ENCODE measurements around the gene OR52J3. TPM values are rescaled to one million over a fixed set of nuclear protein-coding genes. Genes with fewer than 3 reads are reported as not detected.

The OR52J3 gene
- total RNA-seq, 1 experiment from 2014 or later: not detected

DNA sequence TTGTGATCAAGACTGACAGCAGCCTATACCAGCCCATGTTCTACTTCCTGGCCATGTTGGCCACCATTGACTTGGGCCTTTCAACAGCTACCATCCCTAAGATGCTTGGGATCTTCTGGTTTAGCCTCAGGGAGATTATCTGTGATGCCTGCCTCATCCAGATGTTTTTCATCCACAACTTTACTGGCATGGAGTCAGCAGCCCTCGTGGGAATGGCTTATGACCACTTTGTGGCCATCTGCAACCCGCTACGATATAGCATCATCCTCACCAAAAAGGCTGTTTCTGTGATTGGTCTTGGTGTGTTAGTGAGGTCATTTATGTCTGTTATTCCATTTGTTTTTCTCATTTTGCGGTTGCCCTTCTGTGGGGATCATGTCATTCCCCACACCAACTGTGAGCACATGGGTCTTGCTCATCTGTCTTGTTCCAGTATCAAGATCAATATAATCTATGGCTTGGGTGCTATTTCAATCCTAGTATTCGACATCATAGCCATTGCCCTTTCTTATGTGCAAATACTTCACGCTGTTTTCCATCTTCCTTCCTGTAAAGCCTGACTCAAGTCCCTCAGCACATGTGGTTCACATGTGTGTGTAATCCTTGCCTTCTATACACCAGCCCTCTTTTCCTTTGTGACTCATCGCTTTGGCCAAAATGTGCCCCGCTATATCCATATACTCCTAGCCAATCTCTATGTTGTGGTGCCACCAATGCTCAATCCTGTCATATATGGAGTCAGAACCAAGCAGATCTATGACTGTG, 46.7 kb downstream of the OR52J3 start:
- H3K9me2 ChIP-seq (ENCODE audit: insufficient read depth): no peaks in the 10 kb centered on the region
- H3K36me3 ChIP-seq (ENCODE audit: control insufficient read depth in 1 of 2, insufficient read depth in 2 of 2, low read length in 2 of 2): no peaks in the 10 kb centered on the region
- H3K27me3 ChIP-seq (ENCODE audit: insufficient read depth, low read length): peaks cover 75% of the 10 kb centered on the region
- H2AFZ ChIP-seq (ENCODE audit: low read depth, low read length, poor library complexity, severe bottlenecking): no peak overlapping the region
- TF ChIP-seq, protein P1, sequence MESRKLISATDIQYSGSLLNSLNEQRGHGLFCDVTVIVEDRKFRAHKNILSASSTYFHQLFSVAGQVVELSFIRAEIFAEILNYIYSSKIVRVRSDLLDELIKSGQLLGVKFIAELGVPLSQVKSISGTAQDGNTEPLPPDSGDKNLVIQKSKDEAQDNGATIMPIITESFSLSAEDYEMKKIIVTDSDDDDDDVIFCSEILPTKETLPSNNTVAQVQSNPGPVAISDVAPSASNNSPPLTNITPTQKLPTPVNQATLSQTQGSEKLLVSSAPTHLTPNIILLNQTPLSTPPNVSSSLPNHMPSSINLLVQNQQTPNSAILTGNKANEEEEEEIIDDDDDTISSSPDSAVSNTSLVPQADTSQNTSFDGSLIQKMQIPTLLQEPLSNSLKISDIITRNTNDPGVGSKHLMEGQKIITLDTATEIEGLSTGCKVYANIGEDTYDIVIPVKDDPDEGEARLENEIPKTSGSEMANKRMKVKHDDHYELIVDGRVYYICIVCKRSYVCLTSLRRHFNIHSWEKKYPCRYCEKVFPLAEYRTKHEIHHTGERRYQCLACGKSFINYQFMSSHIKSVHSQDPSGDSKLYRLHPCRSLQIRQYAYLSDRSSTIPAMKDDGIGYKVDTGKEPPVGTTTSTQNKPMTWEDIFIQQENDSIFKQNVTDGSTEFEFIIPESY (IDR thresholded peaks at IDR 0.05; ENCODE audit: extremely low read depth, insufficient replicate concordance, low read length): no peak
- no peak for TF ChIP-seq ZNF274 (IDR thresholded peaks at IDR 0.05; ENCODE audit: low read depth, low read length)
- TF ChIP-seq EZH2phosphoT487 (IDR thresholded peaks at IDR 0.05; ENCODE audit: borderline replicate concordance): no peak
- no peak for TF ChIP-seq FOSL1 (IDR thresholded peaks at IDR 0.05; ENCODE audit: low read depth)
- TF ChIP-seq CBX3 (IDR thresholded peaks at IDR 0.05; ENCODE audit: low read depth): no peak
- TF ChIP-seq EZH2 (IDR thresholded peaks at IDR 0.05): no peak
- no peak for TF ChIP-seq ZFX (IDR thresholded peaks at IDR 0.05)
- no peak for TF ChIP-seq JUND (IDR thresholded peaks at IDR 0.05)
- ChIA-PET RAD21 (ENCODE audit: low non-redundant PET in 1 of 2, low total read pairs in 2 of 2, uncharacterized antibody in 2 of 2, unreplicated experiment in 2 of 2) (no interaction called here), CTCF (no interaction called here), POLR2A (no interaction called here)
- no peaks in the 10 kb centered on the region for H3K4me1 ChIP-seq (ENCODE audit: control insufficient read depth in 1 of 2, insufficient read depth in 2 of 2, low read length in 2 of 2)
- H3K27ac ChIP-seq (ENCODE audit: low read depth, low read length): no peak overlapping the region
- no peaks in the 10 kb centered on the region for H3K79me2 ChIP-seq (ENCODE audit: insufficient read depth, low read length)
- DNase-seq (ENCODE audit: low read depth, low spot score) (no peak), ATAC-seq (no peak)
- no peaks in the 10 kb centered on the region for H4K20me1 ChIP-seq (ENCODE audit: insufficient read depth)
- intact Hi-C loops (cut with micrococcal nuclease): no loop called here
- BruUV-seq (replicated peaks): no TSS peak
- no peak overlapping the region for H3K4me2 ChIP-seq (ENCODE audit: low read length)
- H3K9me3 ChIP-seq (ENCODE audit: control insufficient read depth in 1 of 2, insufficient read depth in 1 of 2, low read depth in 1 of 2, low read length in 2 of 2): no peaks in the 10 kb centered on the region
- H3K4me3 ChIP-seq (replicated peaks in 1 of 2; ENCODE audit: low read depth in 1 of 2, low read length in 2 of 2): no peak overlapping the region
- H3K9ac ChIP-seq (ENCODE audit: low read length): no peak overlapping the region

DNA sequence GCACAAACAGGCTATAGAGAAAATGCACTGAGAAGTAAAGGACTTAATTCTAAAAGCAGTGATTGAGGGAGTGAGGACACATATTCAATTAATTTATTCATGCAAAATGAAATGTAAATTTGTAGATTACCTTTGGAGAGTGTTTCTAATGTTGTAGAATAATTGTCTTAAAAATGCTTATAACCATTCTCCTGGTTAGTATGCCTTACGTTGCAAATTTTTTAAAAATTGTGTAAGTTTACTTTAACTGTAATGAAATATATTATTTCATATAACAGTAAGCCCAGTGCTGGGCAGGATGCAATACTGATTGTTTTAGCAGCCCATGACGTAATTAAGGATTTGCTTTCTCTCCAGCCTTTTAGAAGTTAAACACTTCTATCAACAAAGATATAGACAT, 49.7 kb downstream of the OR52J3 start:
- no TSS peak for BruUV-seq (replicated peaks)
- H3K9ac ChIP-seq (ENCODE audit: low read length): no peak overlapping the region
- H3K79me2 ChIP-seq (ENCODE audit: insufficient read depth, low read length): no peaks in the 10 kb centered on the region
- H3K4me1 ChIP-seq (ENCODE audit: control insufficient read depth in 1 of 2, insufficient read depth in 2 of 2, low read length in 2 of 2): no peaks in the 10 kb centered on the region
- H3K4me3 ChIP-seq (replicated peaks in 1 of 2; ENCODE audit: low read depth in 1 of 2, low read length in 2 of 2): no peak overlapping the region
- H3K36me3 ChIP-seq (ENCODE audit: control insufficient read depth in 1 of 2, insufficient read depth in 2 of 2, low read length in 2 of 2): no peaks in the 10 kb centered on the region
- no peaks in the 10 kb centered on the region for H3K9me3 ChIP-seq (ENCODE audit: control insufficient read depth in 1 of 2, insufficient read depth in 1 of 2, low read depth in 1 of 2, low read length in 2 of 2)
- H2AFZ ChIP-seq (ENCODE audit: low read depth, low read length, poor library complexity, severe bottlenecking): no peak overlapping the region
- no peaks in the 10 kb centered on the region for H3K9me2 ChIP-seq (ENCODE audit: insufficient read depth)
- no peak for ATAC-seq
- ChIA-PET RAD21 (ENCODE audit: low non-redundant PET in 1 of 2, low total read pairs in 2 of 2, uncharacterized antibody in 2 of 2, unreplicated experiment in 2 of 2) (no interaction called here), CTCF (no interaction called here), POLR2A (no interaction called here)
- no peak overlapping the region for H3K27ac ChIP-seq (ENCODE audit: low read depth, low read length)
- peaks cover 74% of the 10 kb centered on the region for H3K27me3 ChIP-seq (ENCODE audit: insufficient read depth, low read length)
- H4K20me1 ChIP-seq (ENCODE audit: insufficient read depth): no peaks in the 10 kb centered on the region
- intact Hi-C loops (cut with micrococcal nuclease): no loop called here
- no peak overlapping the region for H3K4me2 ChIP-seq (ENCODE audit: low read length)
- DNase-seq (ENCODE audit: low read depth, low spot score): no peak
- TF ChIP-seq RAD21 (IDR thresholded peaks at IDR 0.05; ENCODE audit: low read depth) (no peak), EGR1 (IDR thresholded peaks at IDR 0.05; ENCODE audit: low read depth) (no peak), TCF7L2 (IDR thresholded peaks at IDR 0.05; ENCODE audit: borderline replicate concordance, extremely low read depth, insufficient read depth, insufficient read length) (no peak), FOSL1 (IDR thresholded peaks at IDR 0.05; ENCODE audit: low read depth) (no peak), CEBPB (IDR thresholded peaks at IDR 0.05; ENCODE audit: low read depth) (no peak), ZFX (IDR thresholded peaks at IDR 0.05) (no peak)
- TF ChIP-seq, protein P2, sequence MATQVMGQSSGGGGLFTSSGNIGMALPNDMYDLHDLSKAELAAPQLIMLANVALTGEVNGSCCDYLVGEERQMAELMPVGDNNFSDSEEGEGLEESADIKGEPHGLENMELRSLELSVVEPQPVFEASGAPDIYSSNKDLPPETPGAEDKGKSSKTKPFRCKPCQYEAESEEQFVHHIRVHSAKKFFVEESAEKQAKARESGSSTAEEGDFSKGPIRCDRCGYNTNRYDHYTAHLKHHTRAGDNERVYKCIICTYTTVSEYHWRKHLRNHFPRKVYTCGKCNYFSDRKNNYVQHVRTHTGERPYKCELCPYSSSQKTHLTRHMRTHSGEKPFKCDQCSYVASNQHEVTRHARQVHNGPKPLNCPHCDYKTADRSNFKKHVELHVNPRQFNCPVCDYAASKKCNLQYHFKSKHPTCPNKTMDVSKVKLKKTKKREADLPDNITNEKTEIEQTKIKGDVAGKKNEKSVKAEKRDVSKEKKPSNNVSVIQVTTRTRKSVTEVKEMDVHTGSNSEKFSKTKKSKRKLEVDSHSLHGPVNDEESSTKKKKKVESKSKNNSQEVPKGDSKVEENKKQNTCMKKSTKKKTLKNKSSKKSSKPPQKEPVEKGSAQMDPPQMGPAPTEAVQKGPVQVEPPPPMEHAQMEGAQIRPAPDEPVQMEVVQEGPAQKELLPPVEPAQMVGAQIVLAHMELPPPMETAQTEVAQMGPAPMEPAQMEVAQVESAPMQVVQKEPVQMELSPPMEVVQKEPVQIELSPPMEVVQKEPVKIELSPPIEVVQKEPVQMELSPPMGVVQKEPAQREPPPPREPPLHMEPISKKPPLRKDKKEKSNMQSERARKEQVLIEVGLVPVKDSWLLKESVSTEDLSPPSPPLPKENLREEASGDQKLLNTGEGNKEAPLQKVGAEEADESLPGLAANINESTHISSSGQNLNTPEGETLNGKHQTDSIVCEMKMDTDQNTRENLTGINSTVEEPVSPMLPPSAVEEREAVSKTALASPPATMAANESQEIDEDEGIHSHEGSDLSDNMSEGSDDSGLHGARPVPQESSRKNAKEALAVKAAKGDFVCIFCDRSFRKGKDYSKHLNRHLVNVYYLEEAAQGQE (IDR thresholded peaks at IDR 0.05; ENCODE audit: low read depth): no peak

Data from HCT116 (cell line).